HG02759 (cell line): ENCODE data around the gene MBTPS1.

Experiments
- ATAC-seq: cut with Tn5 transposase; IDR thresholded peaks from one replicate; pipeline ENCODE4 v1.9.1; 2021; ENCODE audit warnings: mild to moderate bottlenecking, moderate library complexity; ENCODE audit not compliant: unreplicated experiment

Gene MBTPS1

GRCh38 chr16:84080378-84080777 is 36.4 kb downstream of the MBTPS1 start:
- no peak for ATAC-seq

- ATAC-seq, result no peak
Measured at GRCh38 chr16:84079664-84080063, 37.1 kb downstream of the MBTPS1 start.

- ATAC-seq, result no peak
Measured at GRCh38 chr16:84075376-84075775, 41.4 kb downstream of the MBTPS1 start.

DNA sequence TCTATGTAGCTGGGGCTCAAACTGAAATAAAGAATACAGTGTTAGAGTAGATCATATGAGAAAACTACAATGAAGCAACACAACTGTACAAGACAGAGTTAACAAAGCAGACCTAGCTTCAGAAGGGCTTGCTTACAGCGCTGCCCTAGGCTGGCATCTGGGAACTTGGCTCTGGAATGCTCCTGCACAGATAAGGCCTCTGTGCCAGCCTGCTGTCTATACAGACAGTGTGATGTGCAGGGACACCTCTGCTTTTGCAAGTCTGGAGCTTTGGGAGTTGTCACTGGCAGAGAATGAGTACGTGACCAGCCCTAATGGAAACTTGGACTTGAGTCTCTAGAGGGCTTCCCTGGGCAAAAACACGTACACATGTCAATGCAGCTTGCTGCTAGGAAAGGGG is 42.0 kb downstream of the MBTPS1 start:
- ATAC-seq, result no peak

GRCh38 chr16:84072014-84072413 is 44.7 kb downstream of the MBTPS1 start:
- ATAC-seq, result no peak

GRCh38 chr16:84071121-84071520 is 45.6 kb downstream of the MBTPS1 start:
- ATAC-seq, result no peak

DNA sequence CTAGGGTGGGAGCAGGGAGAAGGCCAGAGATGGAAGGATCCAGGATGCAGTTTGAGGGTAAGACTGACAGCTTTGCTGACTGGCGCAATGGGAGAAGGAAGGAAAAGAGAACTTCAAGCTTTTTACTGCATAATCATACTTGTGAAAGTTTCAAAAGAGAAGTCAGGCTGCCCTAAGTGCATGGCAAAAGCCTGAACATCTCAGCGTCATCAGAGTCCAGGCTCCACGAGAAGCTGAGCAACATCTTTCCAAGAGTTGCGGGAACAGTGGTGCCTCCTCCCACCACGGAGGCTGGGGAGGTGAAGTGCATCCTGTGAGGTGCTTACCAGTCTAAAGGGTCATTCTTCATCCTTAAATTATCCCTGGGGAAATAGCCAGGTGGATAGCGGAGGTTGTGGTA is 47.2 kb downstream of the MBTPS1 start:
- ATAC-seq, result no peak

GRCh38 chr16:84068783-84069462 is 47.8 kb downstream of the MBTPS1 start:
- no peak for ATAC-seq

- no peak for ATAC-seq
Measured at GRCh38 chr16:84068041-84068440, 48.7 kb downstream of the MBTPS1 start.

GRCh38 chr16:84067640-84068039 is 49.1 kb downstream of the MBTPS1 start:
- ATAC-seq, result no peak

DNA sequence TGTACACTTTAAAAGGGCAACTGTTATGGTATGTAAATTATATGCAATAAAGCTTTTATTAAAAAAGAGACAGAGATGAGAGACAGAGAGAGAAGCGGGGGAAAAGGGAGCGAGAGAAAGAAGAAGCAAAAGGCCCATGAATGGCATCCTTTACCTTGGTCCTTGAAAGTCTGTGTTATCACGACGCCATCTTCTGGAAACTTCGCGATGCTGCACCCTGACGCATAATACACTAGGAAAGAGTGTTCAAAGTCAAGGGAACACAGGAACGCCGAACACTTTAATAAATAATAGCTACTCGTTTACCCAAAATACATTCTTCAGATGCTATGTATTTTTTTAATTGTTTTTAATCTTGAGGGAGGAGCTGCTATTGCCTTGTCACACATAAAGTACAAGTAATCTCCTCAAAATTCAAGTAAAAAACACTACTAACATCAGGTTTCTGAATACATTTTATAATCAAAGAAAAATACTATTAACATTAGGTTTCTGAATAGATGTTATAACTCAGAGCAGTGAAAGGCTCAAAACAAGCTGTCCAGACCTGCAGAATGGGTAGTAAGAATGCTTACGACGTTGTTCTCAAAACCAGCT is 51.1 kb downstream of the MBTPS1 start:
- no peak for ATAC-seq

DNA sequence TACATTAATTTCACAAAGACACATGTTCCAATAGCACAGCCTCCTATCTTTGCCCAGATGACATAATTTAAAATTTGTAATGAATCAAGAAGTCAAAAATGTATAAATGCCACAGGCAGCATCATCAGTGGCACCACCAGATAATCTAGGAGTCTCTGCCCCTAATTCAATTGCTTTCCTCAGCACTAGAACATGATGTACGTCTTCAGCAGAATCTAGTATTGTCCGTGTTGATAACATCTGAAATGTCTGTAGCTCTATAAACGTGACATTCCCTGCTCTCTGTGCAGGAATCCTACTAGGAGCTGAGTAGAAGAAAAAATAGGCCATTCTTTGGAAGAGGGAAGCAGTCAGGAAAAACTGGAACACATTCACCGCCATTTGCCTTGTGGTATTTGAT is 52.8 kb downstream of the MBTPS1 start:
- no peak for ATAC-seq

- ATAC-seq, result no peak
Measured at GRCh38 chr16:84062734-84063640, 53.8 kb downstream of the MBTPS1 start.

DNA sequence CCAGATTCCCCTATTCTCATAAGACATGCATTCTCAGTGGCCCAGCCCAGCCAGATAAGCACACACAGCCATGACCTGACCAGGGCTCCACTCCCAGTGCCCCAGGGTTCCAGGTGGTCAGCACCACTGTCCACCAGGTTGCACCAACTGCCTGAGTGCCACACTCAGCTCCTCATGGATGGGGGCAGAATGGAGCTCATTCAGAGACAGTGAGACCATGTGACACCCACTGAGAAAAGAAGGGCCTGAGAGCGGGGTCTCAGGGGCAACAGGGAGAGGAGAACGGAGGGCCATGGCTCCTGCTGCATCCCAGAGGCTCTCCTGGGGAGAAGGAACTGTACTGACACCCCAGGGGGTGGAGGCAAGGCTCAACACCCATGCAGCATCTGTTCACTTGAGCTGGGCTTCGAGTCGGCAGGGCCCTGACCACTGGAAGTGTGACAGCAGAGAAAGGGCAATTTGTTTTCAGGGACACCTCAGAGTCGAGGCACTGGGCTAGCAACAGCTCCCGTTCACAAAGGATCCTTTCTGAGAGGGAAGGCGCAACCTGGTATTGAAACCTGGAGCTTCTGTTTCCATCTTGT is 55.4 kb downstream of the MBTPS1 start:
- no peak for ATAC-seq

- no peak for ATAC-seq
Measured at GRCh38 chr16:84059946-84060901, 56.5 kb downstream of the MBTPS1 start.

DNA sequence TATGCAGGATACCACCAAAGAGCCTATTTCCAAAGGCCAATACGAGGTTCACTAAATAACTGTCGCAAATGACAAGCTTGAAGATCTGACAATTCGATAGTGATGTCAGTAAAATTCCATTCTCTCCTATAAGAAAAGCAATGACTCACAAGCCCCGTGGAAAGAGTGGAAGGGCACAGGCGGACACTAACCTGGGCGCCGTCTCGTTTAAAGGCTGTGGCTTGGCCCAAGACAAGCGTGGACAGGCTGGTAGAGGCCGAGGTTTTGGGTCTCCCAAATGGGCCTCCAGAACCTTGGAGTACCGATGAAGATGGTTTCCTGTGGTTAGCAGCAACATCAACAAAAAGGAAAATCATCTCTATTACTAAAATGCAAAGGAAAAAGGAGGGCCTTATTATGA is 57.6 kb downstream of the MBTPS1 start:
- ATAC-seq, result no peak

DNA sequence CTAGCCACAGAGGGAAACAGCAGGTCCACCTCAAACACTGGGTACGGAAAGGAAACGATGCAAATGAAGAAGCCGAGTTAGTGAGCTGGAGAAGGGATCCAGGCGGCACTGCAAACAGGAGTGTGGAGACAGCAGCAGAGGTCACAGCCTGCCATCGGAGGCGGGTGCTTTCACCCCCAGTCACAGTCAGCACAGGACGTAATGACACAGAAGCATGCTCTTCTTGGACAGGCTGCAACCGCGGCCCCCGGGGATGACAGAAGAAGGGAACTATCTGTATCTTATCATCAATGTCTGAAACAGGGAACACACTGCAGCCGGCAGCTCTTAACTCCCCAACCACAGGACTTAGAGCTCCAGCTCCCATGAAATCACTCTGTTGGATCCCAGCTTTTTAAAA is 58.1 kb downstream of the MBTPS1 start:
- no peak for ATAC-seq

GRCh38 chr16:84058211-84058610 is 58.5 kb downstream of the MBTPS1 start:
- ATAC-seq, result no peak

DNA sequence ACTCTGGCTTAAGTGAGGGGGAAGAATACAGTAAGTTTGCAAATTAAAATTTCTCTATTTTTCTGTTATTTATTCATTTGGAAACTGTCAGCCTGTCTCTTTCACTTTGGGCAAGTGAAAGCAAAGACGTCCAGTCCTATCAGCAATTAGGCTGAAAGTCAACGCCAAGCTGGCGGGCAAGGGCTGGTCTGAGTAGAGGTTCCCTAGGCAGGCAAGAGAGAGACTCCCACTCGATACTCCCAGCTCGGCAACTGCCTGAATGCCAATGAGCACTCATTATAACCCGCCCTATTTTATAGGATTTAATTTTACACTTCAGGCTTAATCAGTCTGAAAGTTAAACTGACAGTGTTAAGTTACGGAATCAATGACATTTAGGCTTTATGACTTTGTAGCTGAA is 59.8 kb downstream of the MBTPS1 start:
- no peak for ATAC-seq
